H9 (cell line): Measurements from ENCODE around the gene PXYLP1. TPM values are rescaled to one million over a fixed set of nuclear protein-coding genes. Genes with fewer than 3 reads are reported as not detected.
A peak's percentile ranks its signal among the peaks of the same experiment; 100 is the strongest.

Source experiments
- DNase-seq: peaks from one replicate; pipeline ENCODE4 v3.0.0-alpha.2; 2017
- H2AFZ ChIP-seq: one replicate; pipeline ENCODE4 v1.6.1; 2013; ENCODE audit warnings: mild to moderate bottlenecking, low read length, control low read depth, moderate library complexity
- H2AK5ac ChIP-seq: 2 replicates; pipeline ENCODE4 v1.6.1; 2013; ENCODE audit warnings: low read length, control low read depth, mixed read lengths; ENCODE audit not compliant: insufficient read length
- H2BK120ac ChIP-seq: one replicate; pipeline ENCODE4 v1.6.1; 2013; ENCODE audit warnings: low read depth, mild to moderate bottlenecking, low read length, control low read depth, inconsistent platforms; ENCODE audit not compliant: poor library complexity, severe bottlenecking
- H2BK12ac ChIP-seq: 2 replicates; pipeline ENCODE4 v1.6.1; 2013; ENCODE audit warnings: low read length, control low read depth, mixed read lengths, low read depth; ENCODE audit not compliant: insufficient read length
- H2BK15ac ChIP-seq: 2 replicates; pipeline ENCODE4 v1.6.1; 2013; ENCODE audit warnings: low read depth, low read length, control low read depth
- H2BK20ac ChIP-seq: one replicate; pipeline ENCODE4 v1.6.1; 2013; ENCODE audit warnings: low read depth, mild to moderate bottlenecking, low read length, control low read depth, inconsistent platforms; ENCODE audit not compliant: poor library complexity, severe bottlenecking
- H2BK5ac ChIP-seq: 2 replicates; pipeline ENCODE4 v1.6.1; 2013; ENCODE audit warnings: low read length, control low read depth, mixed read lengths; ENCODE audit not compliant: insufficient read length
- H3K14ac ChIP-seq: 2 replicates; pipeline ENCODE4 v1.6.1; 2013; ENCODE audit warnings: low read length, control low read depth; ENCODE audit not compliant: insufficient read depth
- H3K18ac ChIP-seq: 2 replicates; pipeline ENCODE4 v1.6.1; 2013; ENCODE audit warnings: low read depth, mild to moderate bottlenecking, mixed read lengths, low read length, control low read depth; ENCODE audit not compliant: insufficient read length
- H3K23ac ChIP-seq: 2 replicates; pipeline ENCODE4 v1.6.1; 2013; ENCODE audit warnings: low read length, control low read depth, mixed read lengths, low read depth; ENCODE audit not compliant: insufficient read length
- H3K23me2 ChIP-seq: 2 replicates; pipeline ENCODE4 v1.6.1; 2013; ENCODE audit warnings: low read depth, mild to moderate bottlenecking, mixed read lengths, low read length, control low read depth; ENCODE audit not compliant: insufficient read length, poor library complexity, severe bottlenecking
- H3K27ac ChIP-seq: 2 replicates; pipeline ENCODE4 v1.5.1; 2013; ENCODE audit warnings: low read length, control low read depth, mixed read lengths, low read depth; ENCODE audit not compliant: insufficient read length
- H3K27me3 ChIP-seq: 2 replicates; pipeline ENCODE4 v1.6.1; 2013; ENCODE audit warnings: low read length, control low read depth, inconsistent platforms; ENCODE audit not compliant: insufficient read depth
- H3K4ac ChIP-seq: 2 replicates; pipeline ENCODE4 v1.6.1; 2013; ENCODE audit warnings: low read depth, mild to moderate bottlenecking, control low read depth, inconsistent platforms, low read length, moderate library complexity
- H3K4me1 ChIP-seq: 2 replicates; pipeline ENCODE4 v1.6.1; 2013; ENCODE audit warnings: low read length, control low read depth, inconsistent platforms; ENCODE audit not compliant: insufficient read depth
- H3K4me2 ChIP-seq: 2 replicates; pipeline ENCODE4 v1.6.1; 2013; ENCODE audit warnings: low read length, control low read depth, mixed read lengths; ENCODE audit not compliant: insufficient read length, insufficient read depth
- H3K56ac ChIP-seq: 2 replicates; pipeline ENCODE4 v1.6.1; 2013; ENCODE audit warnings: low read depth, mild to moderate bottlenecking, mixed read lengths, low read length, control low read depth; ENCODE audit not compliant: insufficient read length
- H3K79me1 ChIP-seq: 2 replicates; pipeline ENCODE4 v1.6.1; 2013; ENCODE audit warnings: low read depth, mild to moderate bottlenecking, moderate library complexity, low read length, control low read depth, inconsistent platforms; ENCODE audit not compliant: insufficient read depth, poor library complexity, severe bottlenecking
- H3K79me2 ChIP-seq: 2 replicates; pipeline ENCODE4 v1.6.1; 2013; ENCODE audit warnings: low read length, control low read depth, inconsistent platforms; ENCODE audit not compliant: insufficient read depth
- H3K9ac ChIP-seq: 2 replicates; pipeline ENCODE4 v1.6.1; 2013; ENCODE audit warnings: low read length, control low read depth, mixed read lengths; ENCODE audit not compliant: insufficient read length; ENCODE audit errors: extremely low read depth
- H3K9me3 ChIP-seq: one replicate; pipeline ENCODE4 v1.6.1; 2013; ENCODE audit warnings: low read depth, low read length, inconsistent platforms; ENCODE audit not compliant: control insufficient read depth
- H3T11ph ChIP-seq: one replicate; pipeline ENCODE4 v1.6.1; 2013; ENCODE audit warnings: mild to moderate bottlenecking, low read length, control low read depth, inconsistent platforms
- H4K20me1 ChIP-seq: one replicate; pipeline ENCODE4 v1.6.1; 2013; ENCODE audit not compliant: control insufficient read depth, insufficient read length, insufficient read depth
- H4K5ac ChIP-seq: 2 replicates; pipeline ENCODE4 v1.6.1; 2013; ENCODE audit warnings: low read depth, mild to moderate bottlenecking, mixed read lengths, low read length, control low read depth; ENCODE audit not compliant: insufficient read length
- H4K8ac ChIP-seq: replicated peaks from 2 replicates; pipeline ENCODE4 v1.6.1; 2013; ENCODE audit warnings: low read length, control low read depth, mixed read lengths, low read depth; ENCODE audit not compliant: insufficient read length
- H4K91ac ChIP-seq: 2 replicates; pipeline ENCODE4 v1.6.1; 2013; ENCODE audit warnings: low read depth, mild to moderate bottlenecking, moderate library complexity, mixed read lengths, low read length, control low read depth; ENCODE audit not compliant: insufficient read length
- H3K27ac Mint-ChIP-seq, 3 experiments: 2 replicates in 2 of 3; 3 replicates in 1 of 3; pipeline ENCODE4 v1.8.0; 2020 to 2021; ENCODE audit warnings: mixed read lengths in 3 of 3, mild to moderate bottlenecking in 1 of 3, moderate library complexity in 1 of 3
- H3K27me3 Mint-ChIP-seq: 2 replicates; pipeline ENCODE4 v1.8.0; 2021; ENCODE audit warnings: low read depth, mild to moderate bottlenecking, moderate library complexity, mixed read lengths
- H3K36me3 Mint-ChIP-seq, 3 experiments: 2 replicates in 2 of 3; 3 replicates in 1 of 3; pipeline ENCODE4 v1.8.0; 2020 to 2021; ENCODE audit warnings: low read depth in 3 of 3, mixed read lengths in 3 of 3; ENCODE audit not compliant: insufficient read depth in 1 of 3
- H3K4me1 Mint-ChIP-seq, 2 experiments: 2 replicates each; pipeline ENCODE4 v1.8.0; 2020; ENCODE audit warnings: mixed read lengths in 2 of 2
- H3K4me3 Mint-ChIP-seq, 2 experiments: 2 replicates in 1 of 2; 3 replicates in 1 of 2; pipeline ENCODE4 v1.8.0; 2020 to 2021; ENCODE audit warnings: mild to moderate bottlenecking in 2 of 2, mixed read lengths in 2 of 2, moderate library complexity in 1 of 2
- H3K9me3 Mint-ChIP-seq, 2 experiments: 2 replicates in 1 of 2; 3 replicates in 1 of 2; pipeline ENCODE4 v1.8.0; 2020; ENCODE audit warnings: mild to moderate bottlenecking in 2 of 2, mixed read lengths in 2 of 2, moderate library complexity in 1 of 2
- WGBS: extraction: QIAGEN DNeasy Blood & Tissue Kit; methylation state at CpG from one replicate; pipeline ENCODE4 v1.1.7; 2013; ENCODE audit warnings: missing lambda C conversion rate, low lambda C conversion rate, mixed read lengths; ENCODE audit not compliant: insufficient read length; ENCODE audit errors: extremely low coverage; 5-methylcytosine and 5-hydroxymethylcytosine counted together
- total RNA-seq: library from RNA; stranded (reverse); gene quantifications from 2 replicates; pipeline ENCODE4 v1.2.1, GENCODE V29; 2021
- TF ChIP-seq, protein P1 (sequence below): fragments of 200-600 bp; sonication (generic); conservative IDR thresholded peaks from 3 replicates; pipeline ENCODE4 v1.8.0; 2021; ENCODE audit warnings: antibody characterized with exemption, mild to moderate bottlenecking

The PXYLP1 gene
- total RNA-seq, 1 experiment from 2014 or later, result 17.9 TPM

DNA sequence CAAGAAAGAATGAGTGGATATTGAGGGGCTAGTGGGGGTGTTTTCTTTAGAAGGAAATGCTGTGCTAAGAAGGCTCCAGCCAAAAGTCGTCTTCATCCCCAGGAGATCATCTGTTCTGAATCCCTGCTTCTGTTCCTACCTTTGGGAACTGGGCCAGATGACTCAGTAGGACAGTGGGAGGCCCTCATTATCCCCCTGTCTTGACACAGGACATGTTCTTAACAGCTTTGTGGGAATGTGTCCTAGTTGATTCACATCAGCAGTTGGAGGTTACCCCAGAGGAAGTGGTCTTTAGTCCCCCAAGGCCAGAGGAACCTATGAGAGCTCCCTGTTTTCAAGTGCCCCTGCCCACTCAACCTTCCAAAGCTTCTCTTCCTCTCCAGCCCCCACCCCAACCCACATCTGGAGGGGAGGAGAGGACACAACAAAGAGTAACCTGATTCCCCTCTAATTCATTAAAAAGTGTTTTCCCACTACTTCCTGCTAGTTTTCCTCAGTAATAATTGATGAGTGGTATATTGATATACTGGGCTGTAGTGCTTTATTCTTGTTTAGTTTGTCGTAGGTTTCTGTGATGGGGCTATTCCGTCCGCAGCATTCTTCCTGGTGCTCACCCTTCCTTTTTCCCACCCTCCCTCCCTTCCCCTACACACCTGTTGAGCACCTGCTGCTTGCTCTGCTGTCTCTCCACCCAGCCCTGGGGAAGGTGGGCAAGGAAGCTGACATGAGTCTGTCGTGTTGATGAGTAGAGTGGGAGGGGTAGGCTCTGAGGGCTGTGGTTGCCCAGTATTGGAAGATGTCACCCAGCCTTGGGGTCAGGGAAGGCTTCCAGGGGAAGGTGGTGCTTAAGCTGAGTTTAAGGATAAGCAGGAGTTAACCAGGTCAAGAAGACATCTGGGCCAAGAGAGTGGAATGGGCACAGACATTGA is 9.3 kb downstream of the PXYLP1 start:
- H3K27me3 Mint-ChIP-seq, result no peaks in the 10 kb centered on the region
- H4K91ac ChIP-seq, result no peak overlapping the region
- no peaks in the 10 kb centered on the region for H3K9me3 ChIP-seq
- TF ChIP-seq, protein P1, sequence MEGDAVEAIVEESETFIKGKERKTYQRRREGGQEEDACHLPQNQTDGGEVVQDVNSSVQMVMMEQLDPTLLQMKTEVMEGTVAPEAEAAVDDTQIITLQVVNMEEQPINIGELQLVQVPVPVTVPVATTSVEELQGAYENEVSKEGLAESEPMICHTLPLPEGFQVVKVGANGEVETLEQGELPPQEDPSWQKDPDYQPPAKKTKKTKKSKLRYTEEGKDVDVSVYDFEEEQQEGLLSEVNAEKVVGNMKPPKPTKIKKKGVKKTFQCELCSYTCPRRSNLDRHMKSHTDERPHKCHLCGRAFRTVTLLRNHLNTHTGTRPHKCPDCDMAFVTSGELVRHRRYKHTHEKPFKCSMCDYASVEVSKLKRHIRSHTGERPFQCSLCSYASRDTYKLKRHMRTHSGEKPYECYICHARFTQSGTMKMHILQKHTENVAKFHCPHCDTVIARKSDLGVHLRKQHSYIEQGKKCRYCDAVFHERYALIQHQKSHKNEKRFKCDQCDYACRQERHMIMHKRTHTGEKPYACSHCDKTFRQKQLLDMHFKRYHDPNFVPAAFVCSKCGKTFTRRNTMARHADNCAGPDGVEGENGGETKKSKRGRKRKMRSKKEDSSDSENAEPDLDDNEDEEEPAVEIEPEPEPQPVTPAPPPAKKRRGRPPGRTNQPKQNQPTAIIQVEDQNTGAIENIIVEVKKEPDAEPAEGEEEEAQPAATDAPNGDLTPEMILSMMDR, result no peak
- no peak overlapping the region for H3K27ac ChIP-seq
- no peak overlapping the region for H3K4ac ChIP-seq
- no peaks in the 10 kb centered on the region for H3K27me3 ChIP-seq
- H3K79me2 ChIP-seq, result no peaks in the 10 kb centered on the region
- peaks cover 37 to 51% of the 10 kb centered on the region in 2 experiments for H3K4me1 Mint-ChIP-seq
- no peak overlapping the region for H2BK120ac ChIP-seq
- H3K4me3 Mint-ChIP-seq, result no peak overlapping the region
- no peak overlapping the region for H2BK15ac ChIP-seq
- no peak overlapping the region for H3K23ac ChIP-seq
- H3K23me2 ChIP-seq, result no peaks in the 10 kb centered on the region
- no peak overlapping the region for H3T11ph ChIP-seq
- H4K8ac ChIP-seq, result no peak overlapping the region
- no CpG with 5 or more reads among the region's 5 CpGs for WGBS
- no peak overlapping the region for H2BK20ac ChIP-seq
- H3K4me1 ChIP-seq, result peaks cover 6% of the 10 kb centered on the region; the same call in 1 of the 2 replicates
- DNase-seq, result no peak
- H3K14ac ChIP-seq, result no peak overlapping the region
- no peaks in the 10 kb centered on the region for H3K79me1 ChIP-seq
- no peaks in the 10 kb centered on the region; a peak in 1 of 5 replicates for H3K9me3 Mint-ChIP-seq
- H3K9ac ChIP-seq, result no peak overlapping the region
- H3K56ac ChIP-seq, result no peak overlapping the region
- no peak overlapping the region for H2BK5ac ChIP-seq
- no peak overlapping the region for H3K18ac ChIP-seq
- no peaks in the 10 kb centered on the region for H4K20me1 ChIP-seq
- H3K4me2 ChIP-seq, result no peak overlapping the region
- peaks cover 3 to 23% (median 17%) of the 10 kb centered on the region in 3 experiments; a peak in 5 of 7 replicates for H3K36me3 Mint-ChIP-seq
- H2AK5ac ChIP-seq, result no peak overlapping the region
- H2AFZ ChIP-seq, result no peak overlapping the region
- no peak overlapping the region for H2BK12ac ChIP-seq
- H3K27ac Mint-ChIP-seq, result peak overlapping the region in 1 of 3 experiments; percentile 65; a peak in 2 of 7 replicates
- no peak overlapping the region for H4K5ac ChIP-seq
